Measurements from ENCODE around the gene SCUBE3.

- TF ChIP-seq ZNF565 (CRISPR knock-in tag; conservative IDR thresholded peaks at IDR 0.05; ENCODE audit: low read depth) = no peak
- no peak for TF ChIP-seq ESRRG (CRISPR knock-in tag; IDR thresholded peaks at IDR 0.05)
- TF ChIP-seq ZFP30 (CRISPR knock-in tag; IDR thresholded peaks at IDR 0.05) = no peak
- no peak for TF ChIP-seq SNAI2 (CRISPR knock-in tag; IDR thresholded peaks at IDR 0.05)
- TF ChIP-seq PATZ1 (CRISPR knock-in tag; IDR thresholded peaks at IDR 0.05; ENCODE audit: borderline replicate concordance) = no peak
- TF ChIP-seq ARNTL (CRISPR knock-in tag; IDR thresholded peaks at IDR 0.05; ENCODE audit: borderline replicate concordance, low read depth) = no peak
- no peak for TF ChIP-seq RARB (CRISPR knock-in tag; IDR thresholded peaks at IDR 0.05)
Measured at GRCh38 chr6:35184580-35185301, 29.0 kb upstream of the SCUBE3 start.

Data from SK-N-SH treated with all-trans-retinoic acid at 6 μM for 48 hours (cell line).